HepG2 (cell line): Measurements from ENCODE around the gene THSD4. TPM values are rescaled to one million over a fixed set of nuclear protein-coding genes. Genes with fewer than 3 reads are reported as not detected.

Experiments
- ATAC-seq: fragments of 200-7000 bp; cut with Tn5 transposase; 3 replicates; pipeline ENCODE4 v1.9.1; 2020; ENCODE audit warnings: mild to moderate bottlenecking, moderate library complexity
- BruUV-seq: library from RNA; stranded (reverse); fragments of 400-500 nt; replicated peaks from 2 replicates; lab custom pipeline; 2021; lab: Mats Ljungman, UMichigan
- CTCF ChIA-PET: fragments of 300-600 bp; formaldehyde crosslinking; extraction: SDS; loops from one replicate; lab custom pipeline; 2021; ENCODE audit warnings: low total read pairs, inconsistent platforms, low intra/inter-chr PET ratio; lab: Yijun Ruan, JAX
- POLR2A ChIA-PET: fragments of 350-600 bp; sonication (Branson Sonifier 250); formaldehyde crosslinking; loops from one replicate; lab custom pipeline; 2020; ENCODE audit warnings: antibody characterized with exemption, inconsistent platforms; lab: Yijun Ruan, JAX
- DNase-seq: peaks from one replicate; pipeline ENCODE4 v3.0.0-alpha.2; 2015; ENCODE audit warnings: low spot score
- FAIRE-seq: peaks from 3 replicates; lab custom pipeline; 2011; peaks lifted over from hg19 to GRCh38; lab: Jason Lieb, UNC
- H2AFZ ChIP-seq: one replicate; pipeline ENCODE4 v1.6.1; 2011; ENCODE audit warnings: low read length, inconsistent platforms
- H3K27ac ChIP-seq: fragments of 300-600 bp; 3 replicates; pipeline ENCODE4 v1.8.0; 2011; ENCODE audit warnings: mixed run types, mild to moderate bottlenecking, mixed read lengths, low read length, inconsistent platforms; ENCODE audit not compliant: insufficient read depth; ENCODE audit errors: extremely low read length
- H3K27me3 ChIP-seq, 2 experiments: fragments of 200-600 bp in 1 of 2; 2 replicates in 1 of 2; 3 replicates in 1 of 2; pipeline versions ENCODE4 v1.6.0 to v1.8.0; 2011; ENCODE audit warnings: low read length in 2 of 2, mild to moderate bottlenecking in 2 of 2, moderate library complexity in 2 of 2, inconsistent platforms in 1 of 2; ENCODE audit not compliant: insufficient read depth in 2 of 2, control insufficient read depth in 1 of 2
- H3K36me3 ChIP-seq, 2 experiments: fragments of 200-600 bp in 1 of 2; replicated peaks in 1 of 2; 2 replicates in 1 of 2; 3 replicates in 1 of 2; pipeline versions ENCODE4 v1.5.1 to v1.8.0; 2011; ENCODE audit warnings: low read length in 2 of 2, inconsistent platforms in 1 of 2; ENCODE audit not compliant: insufficient read depth in 2 of 2, control insufficient read depth in 1 of 2
- H3K4me1 ChIP-seq: 2 replicates; pipeline ENCODE4 v1.5.1; 2012; ENCODE audit warnings: low read length, inconsistent platforms; ENCODE audit not compliant: insufficient read depth
- H3K4me2 ChIP-seq: 2 replicates; pipeline ENCODE4 v1.6.0; 2011; ENCODE audit warnings: low read depth, low read length, inconsistent platforms
- H3K4me3 ChIP-seq, 3 experiments: fragments of 200-600 bp in 1 of 3; sonication (generic), shearing (Covaris generic) in 1 of 3; replicated peaks in 1 of 3; 2 replicates each; pipeline ENCODE4 v1.5.1; 2011 to 2016; ENCODE audit warnings: low read length in 3 of 3, inconsistent platforms in 2 of 3, low read depth in 2 of 3, mild to moderate bottlenecking in 2 of 3, control low read depth in 1 of 3, mixed read lengths in 1 of 3; ENCODE audit not compliant: insufficient read depth in 1 of 3
- H3K79me2 ChIP-seq: one replicate; pipeline ENCODE4 v1.6.1; 2011; ENCODE audit warnings: low read length, inconsistent platforms; ENCODE audit not compliant: insufficient read depth
- H3K9ac ChIP-seq: 2 replicates; pipeline ENCODE4 v1.6.0; 2011; ENCODE audit warnings: mild to moderate bottlenecking, low read depth, low read length, inconsistent platforms; ENCODE audit not compliant: insufficient read depth
- H3K9me3 ChIP-seq: 2 replicates; pipeline ENCODE4 v1.5.1; 2012; ENCODE audit warnings: mild to moderate bottlenecking, low read length
- H4K20me1 ChIP-seq: 2 replicates; pipeline ENCODE4 v1.6.0; 2011; ENCODE audit warnings: inconsistent platforms, mild to moderate bottlenecking, low read length, moderate library complexity; ENCODE audit not compliant: insufficient read depth
- BCL3 ChIP-seq: sonication (generic); formaldehyde crosslinking; IDR thresholded peaks from 2 replicates; pipeline ENCODE4 v1.5.1; 2020; ENCODE audit warnings: mild to moderate bottlenecking, missing genetic modification reagents, moderate library complexity
- KDM1A ChIP-seq: IDR thresholded peaks from 2 replicates; pipeline ENCODE4 v1.6.1; 2016; ENCODE audit warnings: missing compliant biosample characterization
- MAFK ChIP-seq, 2 experiments: IDR thresholded peaks in 1 of 2; conservative IDR thresholded peaks in 1 of 2; 2 replicates each; pipeline ENCODE4 v1.6.1; 2011; ENCODE audit warnings: improper control_type of control experiment in 2 of 2, low read length in 2 of 2
- MED13 ChIP-seq: sonication (generic); formaldehyde crosslinking; IDR thresholded peaks from 2 replicates; pipeline ENCODE4 v1.5.0; 2020; ENCODE audit warnings: missing genetic modification reagents
- MYNN ChIP-seq: sonication (generic); formaldehyde crosslinking; IDR thresholded peaks from 2 replicates; pipeline ENCODE4 v1.4.0; 2020; ENCODE audit warnings: mild to moderate bottlenecking, low read depth, missing genetic modification reagents
- PBX2 ChIP-seq: IDR thresholded peaks from 2 replicates; pipeline ENCODE4 v1.6.1; 2016; ENCODE audit warnings: control low read depth
- SMAD9 ChIP-seq: sonication (generic); formaldehyde crosslinking; IDR thresholded peaks from 2 replicates; pipeline ENCODE4 v1.5.1; 2020; ENCODE audit warnings: mild to moderate bottlenecking, missing genetic modification reagents
- SP140L ChIP-seq: sonication (generic); formaldehyde crosslinking; IDR thresholded peaks from 2 replicates; pipeline ENCODE4 v1.4.0; 2020; ENCODE audit warnings: missing genetic modification reagents, borderline replicate concordance
- ZNF337 ChIP-seq: sonication (generic); formaldehyde crosslinking; IDR thresholded peaks from 2 replicates; pipeline ENCODE4 v1.5.1; 2020; ENCODE audit warnings: missing genetic modification reagents, low read depth, mild to moderate bottlenecking, borderline replicate concordance
- ZNF75D ChIP-seq: sonication (generic); formaldehyde crosslinking; IDR thresholded peaks from 2 replicates; pipeline ENCODE4 v1.8.1; 2023; ENCODE audit warnings: missing genetic modification reagents, mild to moderate bottlenecking, borderline replicate concordance
- WGBS: methylation state at CpG from one replicate; pipeline ENCODE4 v1.1.6; 2017; ENCODE audit warnings: low lambda C conversion rate; 5-methylcytosine and 5-hydroxymethylcytosine counted together
- in situ Hi-C: cut with HindIII; loops from 2 replicates; pipeline ENCODE4 v1.10.0; 2017; ENCODE audit warnings: low pct_unique_long_range_greater_than_20kb; ENCODE audit not compliant: extremely low pct_ligation_motif_present
- intact Hi-C: fragments of 100-400 bp; cut with micrococcal nuclease; formaldehyde crosslinking; loops from one replicate; pipeline ENCODE4 v1.10.0; 2022; ENCODE audit not compliant: unreplicated experiment
- polyA plus RNA-seq, 8 experiments: library from polyadenylated mRNA; depleted of rRNA in 3 of 8; stranded (reverse) in 7 of 8; unstranded in 1 of 8; fragments of >200 nt; fragmentation: Illumina TruSeq in 4 of 8; extraction: Trizol in 4 of 8; gene quantifications; 2 replicates each; pipeline versions ENCODE4 v1.2.1 to v1.2.3, GENCODE V29; 2011 to 2016; ENCODE audit warnings: low read depth in 4 of 8, missing spikeins in 1 of 8, mixed read lengths in 1 of 8; ENCODE audit not compliant: insufficient read depth in 1 of 8
- total RNA-seq, 5 experiments: library from RNA; depleted of rRNA; stranded (reverse); fragments of >200 nt; fragmentation: Illumina TruSeq; extraction: Trizol; gene quantifications; 2 replicates each; pipeline ENCODE4 v1.2.3, GENCODE V29; 2016; ENCODE audit warnings: low read depth in 1 of 5

The THSD4 gene
- total and polyA plus RNA-seq, 2 of the 13 experiments (the other 11 are each of a cell fraction or from before 2014, with no cell fraction given) = 0.07 to 0.21 TPM

DNA sequence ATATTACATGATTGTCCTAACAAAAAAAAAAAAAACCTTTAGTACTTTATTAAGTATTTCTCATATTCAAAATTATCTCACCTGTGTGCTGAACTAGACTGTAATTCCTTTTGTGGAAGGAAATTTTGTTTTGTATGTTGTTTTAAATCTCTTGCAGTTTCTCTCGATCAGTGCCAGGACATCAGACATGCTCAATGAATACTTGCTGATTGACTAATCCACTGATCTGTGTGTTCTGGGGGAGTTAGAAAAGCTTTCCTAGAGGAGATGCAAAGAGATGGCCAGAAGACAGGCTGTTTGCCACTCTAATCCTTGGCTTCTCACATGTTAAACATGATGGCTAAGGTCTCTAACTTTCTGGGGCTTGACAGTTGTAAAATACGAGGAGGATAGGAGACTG, 461.8 kb downstream of the THSD4 start:
- no peaks in the 10 kb centered on the region for H3K9me3 ChIP-seq
- BruUV-seq = no TSS peak
- TF ChIP-seq ZNF337 (CRISPR knock-in tag) (no peak), PBX2 (CRISPR knock-in tag) (no peak), KDM1A (CRISPR knock-in tag) (no peak), ZNF75D (CRISPR knock-in tag) (no peak), SMAD9 (CRISPR knock-in tag) (no peak), MYNN (CRISPR knock-in tag) (no peak), MAFK (conservative IDR thresholded peaks at IDR 0.05 in 1 of 2, IDR thresholded peaks at IDR 0.05 in 1 of 2; ENCODE audit: low read length in 2 of 2) (no peak), BCL3 (CRISPR knock-in tag) (no peak), SP140L (no peak), MED13 (CRISPR knock-in tag) (no peak)
- TF ChIP-seq, all 625 proteins: peak for 0
- no peak for DNase-seq
- H3K9ac ChIP-seq = no peak overlapping the region
- H3K4me2 ChIP-seq = no peak overlapping the region
- no peaks in the 10 kb centered on the region for H3K27me3 ChIP-seq
- 30% methylated on average over 2 of the region's 2 CpGs for WGBS
- ChIA-PET POLR2A (no interaction called here), CTCF (no interaction called here)
- H3K27ac ChIP-seq = no peak overlapping the region
- H3K4me1 ChIP-seq = no peaks in the 10 kb centered on the region
- in situ Hi-C loops (loop anchor here (10.0 kb wide), 1 partner anchor 158 kb away; no protein-coding TSS in a partner anchor), intact Hi-C loops (loop anchor here (10.0 kb wide), 1 partner anchor 132 kb away; no protein-coding TSS in a partner anchor)
- no peaks in the 10 kb centered on the region for H3K79me2 ChIP-seq
- H3K4me3 ChIP-seq = no peak overlapping the region
- FAIRE-seq = no peak
- no peak overlapping the region for H2AFZ ChIP-seq
- ATAC-seq = no peak
- no peaks in the 10 kb centered on the region for H4K20me1 ChIP-seq
- no peaks in the 10 kb centered on the region for H3K36me3 ChIP-seq
